Measurements from ENCODE around the gene TP73.
"Not testable (repeated sequence)": the region's sequence is repeated elsewhere in the genome, so short reads cannot be mapped to it uniquely, and the experiment has no call there.

The TP73 gene

DNA sequence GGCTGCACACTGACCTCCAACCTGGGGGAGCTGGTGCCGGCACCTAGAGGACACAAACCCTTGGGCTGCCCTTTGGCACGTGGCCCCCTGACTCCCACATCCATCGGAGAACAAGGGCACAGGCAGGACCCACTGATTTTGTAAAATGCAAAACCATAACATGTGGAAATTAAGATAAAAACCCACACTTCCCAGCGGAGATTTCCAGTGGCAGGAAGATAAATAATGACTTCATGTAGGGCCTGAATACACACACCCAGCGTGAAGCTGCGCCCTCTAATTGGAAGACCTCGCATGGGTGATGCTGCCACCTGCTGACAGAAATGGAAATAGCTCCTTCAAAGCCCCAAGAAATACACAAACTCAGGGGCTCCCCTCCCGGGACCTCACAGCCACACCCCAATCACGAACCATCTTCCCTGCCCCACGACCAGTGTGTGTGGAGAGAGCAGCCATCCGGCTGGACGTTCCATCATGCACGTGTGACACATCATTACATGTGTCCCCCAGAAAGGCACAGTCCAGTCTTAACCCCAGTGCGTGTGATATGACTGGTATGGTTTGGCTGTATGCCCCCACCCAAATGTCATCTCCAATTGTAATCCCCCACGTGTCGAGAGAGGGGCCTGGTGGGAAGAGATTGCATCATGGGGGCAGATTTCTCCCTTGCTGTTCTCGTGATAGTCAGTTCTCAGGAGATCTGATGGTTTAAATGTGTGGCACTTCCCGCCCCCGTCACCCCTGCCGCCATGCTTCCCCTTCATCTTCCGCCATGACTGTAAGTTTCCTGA is 33.2 kb upstream of the TP73 start:
- no peak overlapping the region for H3K27ac ChIP-seq (ENCODE audit: insufficient read depth, low read depth, low read length, poor library complexity, severe bottlenecking)
- peaks cover 8% of the 10 kb centered on the region for H3K4me1 ChIP-seq (ENCODE audit: control insufficient read depth, insufficient read depth, low read length)
- no peaks in the 10 kb centered on the region for H3K36me3 ChIP-seq (ENCODE audit: control insufficient read depth, insufficient read depth, low read length)
- 28 to 29% methylated on average over 21 of the region's 21 CpGs for WGBS, 2 experiments
- peaks cover 9% of the 10 kb centered on the region for H3K27me3 ChIP-seq (ENCODE audit: control insufficient read depth, insufficient read depth, low read length, poor library complexity, severe bottlenecking)
- no peak overlapping the region for H3K4me3 ChIP-seq (ENCODE audit: insufficient read depth, low read depth, low read length)
- no peaks in the 10 kb centered on the region for H3K9me3 ChIP-seq (ENCODE audit: control insufficient read depth, low read length)

DNA sequence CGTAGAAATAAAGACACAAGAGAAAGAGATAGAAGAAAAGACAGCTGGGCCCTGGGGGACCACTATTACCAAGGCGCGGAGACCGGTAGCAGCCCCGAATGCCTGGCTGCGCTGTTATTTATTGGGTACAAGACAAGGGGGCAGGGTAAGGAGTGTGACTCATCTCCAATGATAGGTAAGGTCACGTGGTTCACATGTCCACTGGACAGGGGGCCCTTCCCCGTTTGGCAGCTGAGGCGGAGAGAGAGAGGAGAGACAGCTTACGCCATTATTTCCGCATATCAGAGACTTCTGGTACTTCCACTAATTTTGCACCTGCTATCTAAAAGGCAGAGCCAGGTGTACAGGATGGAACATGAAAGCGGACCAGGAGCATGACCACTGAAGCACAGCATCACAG is 31.6 kb upstream of the TP73 start:
- H3K27me3 ChIP-seq (ENCODE audit: control insufficient read depth, insufficient read depth, low read length, poor library complexity, severe bottlenecking): peaks cover 9% of the 10 kb centered on the region
- H3K4me1 ChIP-seq (ENCODE audit: control insufficient read depth, insufficient read depth, low read length): no peaks in the 10 kb centered on the region
- H3K4me3 ChIP-seq (ENCODE audit: insufficient read depth, low read depth, low read length): no peak overlapping the region
- H3K27ac ChIP-seq (ENCODE audit: insufficient read depth, low read depth, low read length, poor library complexity, severe bottlenecking): no peak overlapping the region
- WGBS, 2 experiments: 92% methylated on average over 12 of the region's 12 CpGs
- no peaks in the 10 kb centered on the region for H3K9me3 ChIP-seq (ENCODE audit: control insufficient read depth, low read length)
- H3K36me3 ChIP-seq (ENCODE audit: control insufficient read depth, insufficient read depth, low read length): no peaks in the 10 kb centered on the region

DNA sequence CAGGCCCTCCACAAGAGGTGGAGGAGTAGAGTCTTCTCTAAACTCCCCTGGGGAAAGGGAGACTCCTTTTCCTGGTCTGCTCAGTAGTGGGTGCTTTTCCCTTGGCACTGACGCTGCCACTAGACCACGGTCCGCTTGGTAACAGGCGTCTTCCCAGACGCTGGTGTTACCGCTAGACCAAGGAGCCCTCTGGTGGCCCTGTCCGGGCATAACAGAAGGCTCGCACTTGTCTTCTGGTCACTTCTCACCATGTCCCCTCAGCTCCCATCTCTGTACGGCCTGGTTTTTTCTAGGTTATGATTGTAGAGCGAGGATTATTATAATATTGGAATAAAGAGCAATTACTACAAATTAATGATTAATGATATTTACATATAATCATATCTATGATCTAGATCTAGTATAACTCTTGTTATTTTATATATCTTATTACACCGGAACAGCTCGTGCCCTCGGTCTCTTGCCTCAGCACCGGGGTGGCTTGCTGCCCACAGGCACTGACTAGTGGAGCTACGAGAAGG is 31.1 kb upstream of the TP73 start:
- WGBS, 2 experiments: 50 to 82% methylated on average over 5 to 8 of the region's 15 CpGs
- H3K4me3 ChIP-seq (ENCODE audit: insufficient read depth, low read depth, low read length); H3K27me3 ChIP-seq (ENCODE audit: control insufficient read depth, insufficient read depth, low read length, poor library complexity, severe bottlenecking); H3K4me1 ChIP-seq (ENCODE audit: control insufficient read depth, insufficient read depth, low read length); H3K9me3 ChIP-seq (ENCODE audit: control insufficient read depth, low read length); H3K36me3 ChIP-seq (ENCODE audit: control insufficient read depth, insufficient read depth, low read length); H3K27ac ChIP-seq (ENCODE audit: insufficient read depth, low read depth, low read length, poor library complexity, severe bottlenecking): not testable (repeated sequence)

DNA sequence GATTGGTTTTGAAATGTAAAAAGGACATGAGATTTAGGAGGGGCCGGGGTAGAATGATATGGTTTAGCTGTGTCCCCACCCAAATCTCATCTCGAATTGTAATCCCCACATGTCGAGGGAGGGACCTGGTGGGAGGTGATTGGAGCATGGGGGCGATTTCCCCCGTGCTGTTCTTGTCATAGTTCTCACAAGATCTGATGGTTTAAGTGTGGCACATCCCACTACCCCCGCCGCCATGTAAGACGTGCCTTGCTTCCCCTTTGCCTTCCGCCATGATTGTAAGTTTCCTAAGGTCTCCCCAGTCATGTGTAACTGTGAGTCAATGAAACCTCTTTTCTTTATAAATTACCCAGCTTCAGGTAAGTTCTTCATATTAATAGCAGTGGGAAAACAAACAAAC is 30.2 kb upstream of the TP73 start:
- not testable (repeated sequence) for H3K36me3 ChIP-seq (ENCODE audit: control insufficient read depth, insufficient read depth, low read length); H3K4me1 ChIP-seq (ENCODE audit: control insufficient read depth, insufficient read depth, low read length); H3K4me3 ChIP-seq (ENCODE audit: insufficient read depth, low read depth, low read length); H3K9me3 ChIP-seq (ENCODE audit: control insufficient read depth, low read length); H3K27me3 ChIP-seq (ENCODE audit: control insufficient read depth, insufficient read depth, low read length, poor library complexity, severe bottlenecking); H3K27ac ChIP-seq (ENCODE audit: insufficient read depth, low read depth, low read length, poor library complexity, severe bottlenecking)
- 75 to 88% methylated on average over 8 to 9 of the region's 9 CpGs for WGBS, 2 experiments

DNA sequence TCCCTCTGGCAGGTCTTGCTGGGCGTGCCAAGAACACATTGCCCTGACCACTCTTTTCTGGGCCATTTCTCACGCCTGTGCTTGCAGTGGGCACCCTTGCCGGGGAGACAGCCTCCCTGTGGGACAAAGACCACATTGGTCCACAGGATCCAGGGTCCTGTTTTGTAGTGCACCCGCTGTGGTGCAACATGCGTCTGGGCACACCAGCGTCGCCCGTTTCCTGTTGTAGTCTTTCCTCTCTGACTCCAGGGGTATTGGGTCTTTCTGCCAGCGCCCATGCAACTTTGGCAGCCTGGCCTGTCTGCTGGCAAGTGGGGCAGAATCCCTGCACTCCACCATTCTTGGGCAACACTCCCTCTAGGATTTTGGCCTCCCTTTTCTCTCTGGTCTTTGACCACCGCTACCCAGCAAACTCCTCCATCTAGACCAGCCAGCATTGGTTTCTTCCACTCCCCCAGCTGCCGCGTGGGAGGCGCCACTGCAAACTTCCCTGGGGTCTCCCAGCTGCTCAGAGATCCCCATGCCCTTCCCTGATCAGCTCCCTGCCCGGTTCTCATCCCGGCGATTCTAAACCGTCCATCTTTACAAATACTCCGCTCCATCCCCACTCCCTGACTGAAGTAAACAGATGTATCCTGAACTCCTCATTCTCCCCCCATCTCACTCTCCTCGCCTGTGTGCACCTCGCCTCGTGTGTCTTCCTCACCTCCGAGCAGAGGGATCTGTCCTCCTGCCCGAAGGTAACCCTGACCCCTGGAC is 28.7 kb upstream of the TP73 start:
- Histone ChIP-seq H3K4me3 (ENCODE audit: insufficient read depth, low read depth, low read length) (peak overlapping the region; percentile 94), H3K27ac (ENCODE audit: insufficient read depth, low read depth, low read length, poor library complexity, severe bottlenecking) (no peak overlapping the region), H3K27me3 (ENCODE audit: control insufficient read depth, insufficient read depth, low read length, poor library complexity, severe bottlenecking) (peaks cover 9% of the 10 kb centered on the region), H3K9me3 (ENCODE audit: control insufficient read depth, low read length) (no peaks in the 10 kb centered on the region), H3K4me1 (ENCODE audit: control insufficient read depth, insufficient read depth, low read length) (no peaks in the 10 kb centered on the region), H3K36me3 (ENCODE audit: control insufficient read depth, insufficient read depth, low read length) (peaks cover 10% of the 10 kb centered on the region)
- 42 to 43% methylated on average over 23 of the region's 23 CpGs for WGBS, 2 experiments

DNA sequence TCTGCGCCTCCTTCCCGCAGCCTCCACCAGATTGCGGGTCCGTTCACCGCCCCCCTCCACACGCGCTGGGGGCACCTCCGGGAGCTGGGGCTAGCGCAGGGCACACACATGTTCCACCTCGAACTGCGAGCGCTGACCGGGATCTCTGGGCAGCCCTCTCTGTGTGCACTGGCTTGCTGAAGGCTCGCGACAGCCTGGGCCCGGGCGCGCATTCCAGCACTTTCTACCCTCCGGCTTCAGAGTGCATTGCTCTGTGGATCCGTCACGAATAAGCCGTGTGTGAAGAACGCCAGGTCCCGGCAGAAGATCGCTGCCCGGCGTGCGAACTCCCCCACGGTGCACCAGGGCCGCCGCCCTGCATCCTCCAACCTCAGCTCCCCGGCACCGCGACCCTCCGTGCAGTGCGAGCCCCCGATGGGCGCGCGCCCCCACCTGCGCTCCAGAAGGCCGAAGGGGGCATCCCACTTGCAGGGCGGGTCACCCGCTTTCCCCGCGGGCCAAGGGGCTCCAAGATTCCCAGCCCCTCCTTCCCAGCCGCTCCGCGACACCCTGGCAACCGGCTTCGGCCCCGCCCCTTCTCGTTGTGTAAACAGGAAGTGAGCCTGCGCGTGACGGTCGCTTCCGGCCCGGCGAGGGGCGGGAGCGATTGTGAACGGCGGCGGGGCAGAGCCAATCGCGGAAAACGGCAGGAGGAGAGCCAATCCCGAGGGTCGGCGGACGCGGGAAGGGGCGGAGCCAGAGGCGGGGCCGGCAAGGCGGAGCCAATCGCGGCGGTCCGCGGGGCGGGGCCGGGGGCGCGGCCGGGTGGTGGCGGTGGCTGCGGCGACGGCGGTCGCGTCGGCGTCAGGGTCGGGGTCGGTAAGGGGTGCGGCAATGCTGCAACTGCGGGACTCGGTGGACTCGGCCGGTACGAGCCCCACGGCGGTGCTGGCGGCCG is 27.8 kb upstream of the TP73 start, which contains the start of gene TPRG1L:
Gene TPRG1L (plus strand): TSS at position 816 of the 937 bp plus-strand sequence. CDS start 58 bp downstream, at position 874.
- H3K27ac ChIP-seq (ENCODE audit: insufficient read depth, low read depth, low read length, poor library complexity, severe bottlenecking): peak within 1 kb of the TSS; percentile 16
- no peaks in the 10 kb centered on the region for H3K9me3 ChIP-seq (ENCODE audit: control insufficient read depth, low read length)
- WGBS, 2 experiments: 1% methylated on average over 108 of the region's 108 CpGs
- peak within 1 kb of the TSS; percentile 94 for H3K4me3 ChIP-seq (ENCODE audit: insufficient read depth, low read depth, low read length)
- H3K36me3 ChIP-seq (ENCODE audit: control insufficient read depth, insufficient read depth, low read length): peaks cover 17% of the 10 kb centered on the region
- H3K4me1 ChIP-seq (ENCODE audit: control insufficient read depth, insufficient read depth, low read length): no peaks in the 10 kb centered on the region
- peaks cover 7% of the 10 kb centered on the region for H3K27me3 ChIP-seq (ENCODE audit: control insufficient read depth, insufficient read depth, low read length, poor library complexity, severe bottlenecking)

DNA sequence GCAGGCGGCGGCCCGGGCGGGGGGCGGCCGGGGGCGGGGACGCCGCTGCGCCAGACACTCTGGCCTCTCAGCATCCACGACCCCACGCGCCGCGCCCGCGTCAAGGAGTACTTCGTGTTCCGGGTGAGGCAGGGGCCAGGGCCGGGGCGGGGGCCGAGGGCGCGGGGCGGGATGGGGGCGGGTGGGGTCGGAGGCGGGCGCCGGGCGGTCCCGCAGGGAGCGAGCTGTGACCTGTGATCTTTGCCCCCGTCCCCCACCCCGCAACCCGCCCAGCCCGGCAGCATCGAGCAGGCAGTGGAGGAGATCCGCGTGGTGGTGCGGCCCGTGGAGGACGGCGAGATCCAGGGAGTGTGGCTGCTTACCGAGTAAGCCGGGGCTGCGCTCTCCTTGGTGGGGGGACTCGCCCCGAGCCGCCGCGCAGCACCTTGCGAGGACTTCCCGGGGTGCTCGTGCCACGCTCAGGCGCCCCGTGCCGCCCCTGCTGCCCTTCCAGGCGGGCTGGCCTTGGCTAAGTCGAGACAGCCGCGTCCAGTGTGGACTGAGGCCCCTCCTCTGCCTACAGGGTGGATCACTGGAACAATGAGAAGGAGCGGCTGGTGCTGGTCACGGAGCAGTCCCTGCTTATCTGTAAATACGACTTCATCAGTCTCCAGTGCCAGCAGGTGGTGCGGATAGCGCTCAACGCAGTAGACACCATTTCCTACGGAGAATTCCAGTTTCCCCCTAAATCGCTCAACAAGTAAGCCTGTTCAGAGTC is 27.0 kb upstream of the TP73 start:
- whole genome bisulfite sequencing, 2 experiments: 2 to 3% methylated on average over 71 of the region's 71 CpGs

DNA sequence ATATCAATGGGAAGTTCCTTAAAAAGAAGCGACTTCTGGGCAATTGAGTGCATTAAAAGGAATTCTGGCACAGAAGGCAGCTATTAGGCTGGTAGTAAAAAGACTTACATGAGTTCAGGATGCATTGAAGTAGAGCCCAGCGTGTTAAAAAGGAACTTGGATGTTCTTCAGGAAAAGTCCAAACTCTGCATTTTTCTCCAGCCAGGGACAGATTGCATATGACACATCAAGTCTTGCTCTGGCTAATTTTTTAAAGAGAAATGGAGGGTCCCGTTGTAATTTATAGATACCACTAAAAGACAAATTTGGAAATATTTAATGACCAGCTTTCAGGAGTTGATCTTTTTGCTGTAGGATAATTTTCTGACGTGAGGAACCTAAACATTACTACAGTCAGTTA is 26.3 kb upstream of the TP73 start:
- H3K27me3 ChIP-seq (ENCODE audit: control insufficient read depth, insufficient read depth, low read length, poor library complexity, severe bottlenecking): no peaks in the 10 kb centered on the region
- H3K4me1 ChIP-seq (ENCODE audit: control insufficient read depth, insufficient read depth, low read length): no peaks in the 10 kb centered on the region
- H3K36me3 ChIP-seq (ENCODE audit: control insufficient read depth, insufficient read depth, low read length): peaks cover 21% of the 10 kb centered on the region
- H3K4me3 ChIP-seq (ENCODE audit: insufficient read depth, low read depth, low read length): peak overlapping the region; percentile 94
- WGBS, 2 experiments: 94 to 96% methylated on average over 4 of the region's 4 CpGs
- no peaks in the 10 kb centered on the region for H3K9me3 ChIP-seq (ENCODE audit: control insufficient read depth, low read length)
- H3K27ac ChIP-seq (ENCODE audit: insufficient read depth, low read depth, low read length, poor library complexity, severe bottlenecking): no peak overlapping the region

More for the DNA sequence above, 27.0 kb upstream of the TP73 start:
- Histone ChIP-seq H3K4me1 (ENCODE audit: control insufficient read depth, insufficient read depth, low read length) (no peaks in the 10 kb centered on the region), H3K9me3 (ENCODE audit: control insufficient read depth, low read length) (no peaks in the 10 kb centered on the region), H3K4me3 (ENCODE audit: insufficient read depth, low read depth, low read length) (peak overlapping the region; percentile 94), H3K27me3 (ENCODE audit: control insufficient read depth, insufficient read depth, low read length, poor library complexity, severe bottlenecking) (peaks cover 5% of the 10 kb centered on the region), H3K27ac (ENCODE audit: insufficient read depth, low read depth, low read length, poor library complexity, severe bottlenecking) (peak overlapping the region; percentile 16), H3K36me3 (ENCODE audit: control insufficient read depth, insufficient read depth, low read length) (peaks cover 21% of the 10 kb centered on the region)

DNA sequence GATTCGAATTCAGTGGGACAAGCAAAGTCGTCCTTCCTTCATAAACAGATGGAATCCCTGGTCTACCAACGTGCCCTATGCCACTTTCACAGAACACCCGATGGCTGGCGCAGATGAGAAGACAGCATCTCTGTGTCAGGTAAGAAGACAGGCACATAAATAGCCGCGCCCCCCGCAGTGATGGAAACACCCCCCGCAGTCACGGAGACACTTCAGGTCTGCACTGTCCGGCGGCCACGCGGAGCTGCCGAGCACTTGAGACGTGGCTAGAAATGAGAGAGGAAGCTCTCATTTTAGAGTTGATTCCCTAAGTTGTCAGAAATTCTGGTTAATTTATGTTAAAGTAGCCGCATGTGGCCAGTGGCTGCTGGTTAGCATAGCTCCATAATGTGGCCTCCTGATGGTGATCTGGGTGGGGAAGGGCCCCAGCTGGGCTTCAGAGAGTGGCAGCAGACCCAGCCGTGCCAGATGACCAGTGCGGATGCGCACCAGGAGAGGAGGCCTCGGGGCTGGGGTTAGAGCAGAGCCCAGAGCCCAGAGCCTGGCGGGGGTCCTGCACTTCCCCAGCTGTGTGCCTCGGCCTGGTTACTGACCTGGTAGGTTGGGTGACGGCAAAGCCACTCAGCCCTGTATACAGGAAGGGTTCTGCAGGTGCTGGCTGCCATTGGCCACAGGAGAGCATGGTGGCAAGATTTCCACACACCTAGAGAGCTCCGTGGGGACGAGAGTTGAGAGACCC is 24.6 kb upstream of the TP73 start:
- peaks cover 21% of the 10 kb centered on the region for H3K36me3 ChIP-seq (ENCODE audit: control insufficient read depth, insufficient read depth, low read length)
- no peaks in the 10 kb centered on the region for H3K27me3 ChIP-seq (ENCODE audit: control insufficient read depth, insufficient read depth, low read length, poor library complexity, severe bottlenecking)
- H3K27ac ChIP-seq (ENCODE audit: insufficient read depth, low read depth, low read length, poor library complexity, severe bottlenecking): no peak overlapping the region
- 95 to 97% methylated on average over 26 of the region's 26 CpGs for WGBS, 2 experiments
- H3K4me1 ChIP-seq (ENCODE audit: control insufficient read depth, insufficient read depth, low read length): peaks cover 13% of the 10 kb centered on the region
- H3K4me3 ChIP-seq (ENCODE audit: insufficient read depth, low read depth, low read length): no peak overlapping the region
- no peaks in the 10 kb centered on the region for H3K9me3 ChIP-seq (ENCODE audit: control insufficient read depth, low read length)
